CD4-positive, alpha-beta memory T cell (primary cell): ENCODE results near the gene ZNF317. TPM values are rescaled to one million over a fixed set of nuclear protein-coding genes. Genes with fewer than 3 reads are reported as not detected.
A peak's percentile ranks its signal among the peaks of the same experiment; 100 is the strongest.
"Not testable (repeated sequence)": the region's sequence is repeated elsewhere in the genome, so short reads cannot be mapped to it uniquely, and the experiment has no call there.

ENCODE experiments used
- CTCF ChIA-PET: fragments of 350-600 bp; sonication (Branson Sonifier 250); formaldehyde crosslinking; loops from one replicate; lab custom pipeline; 2021; ENCODE audit warnings: inconsistent platforms; ENCODE audit not compliant: partially characterized antibody; lab: Charles Lee
- POLR2A ChIA-PET: fragments of 350-600 bp; sonication (Branson Sonifier 250); formaldehyde crosslinking; loops from one replicate; lab custom pipeline; 2021; ENCODE audit not compliant: partially characterized antibody; lab: Charles Lee
- DNase-seq, 5 donors: peaks; one replicate each; pipeline versions ENCODE4 v3.0.0 to v3.0.0-alpha.2; 2020 to 2022; ENCODE audit warnings: mixed read lengths in 1 of 5
- H3K27ac ChIP-seq: one replicate; pipeline ENCODE4 v1.7.0; 2013; ENCODE audit warnings: low read depth, low read length
- H3K27me3 ChIP-seq: 2 replicates; pipeline ENCODE4 v1.7.0; 2013; ENCODE audit warnings: mild to moderate bottlenecking, low read length, moderate library complexity; ENCODE audit not compliant: insufficient read depth
- H3K36me3 ChIP-seq: 2 replicates; pipeline ENCODE4 v1.7.0; 2013; ENCODE audit warnings: mild to moderate bottlenecking, low read length, moderate library complexity; ENCODE audit not compliant: insufficient read depth
- H3K4me1 ChIP-seq: 2 replicates; pipeline ENCODE4 v1.7.0; 2013; ENCODE audit warnings: mild to moderate bottlenecking, low read length, moderate library complexity; ENCODE audit not compliant: insufficient read depth
- H3K4me3 ChIP-seq, 2 donors: one replicate each; pipeline ENCODE4 v1.7.0; 2013; ENCODE audit warnings: low read length in 2 of 2, mild to moderate bottlenecking in 1 of 2
- H3K9me3 ChIP-seq, 2 donors: one replicate each; pipeline ENCODE4 v1.7.0; 2013; ENCODE audit warnings: low read length in 2 of 2, control low read depth in 1 of 2; ENCODE audit not compliant: control insufficient read depth in 1 of 2
- H3K27ac Mint-ChIP-seq, 7 donors: one replicate each; pipeline ENCODE4 v1.8.0; 2020 to 2021; ENCODE audit warnings: mixed read lengths in 7 of 7, mild to moderate bottlenecking in 6 of 7, inconsistent platforms in 3 of 7, moderate library complexity in 3 of 7
- H3K27me3 Mint-ChIP-seq, 2 donors: one replicate each; pipeline ENCODE4 v1.8.0; 2020 to 2021; ENCODE audit warnings: mixed read lengths in 2 of 2
- H3K36me3 Mint-ChIP-seq, 2 donors: one replicate each; pipeline ENCODE4 v1.8.0; 2020 to 2021; ENCODE audit warnings: mixed read lengths in 2 of 2, inconsistent platforms in 1 of 2, mild to moderate bottlenecking in 1 of 2
- H3K4me1 Mint-ChIP-seq, 4 donors: one replicate each; pipeline ENCODE4 v1.8.0; 2020 to 2021; ENCODE audit warnings: mixed read lengths in 4 of 4, mild to moderate bottlenecking in 1 of 4
- H3K4me3 Mint-ChIP-seq, 8 donors: one replicate each; pipeline ENCODE4 v1.8.0; 2020 to 2021; ENCODE audit warnings: mixed read lengths in 8 of 8, mild to moderate bottlenecking in 7 of 8, moderate library complexity in 6 of 8, inconsistent platforms in 3 of 8
- H3K9me3 Mint-ChIP-seq, 8 donors: one replicate each; pipeline ENCODE4 v1.8.0; 2020 to 2021; ENCODE audit warnings: mixed read lengths in 8 of 8, mild to moderate bottlenecking in 5 of 8, inconsistent platforms in 3 of 8, moderate library complexity in 1 of 8
- intact Hi-C: fragments of 100-400 bp; cut with micrococcal nuclease; formaldehyde crosslinking; loops from one replicate; pipeline ENCODE4 v1.15.1; 2023
- polyA plus RNA-seq, 2 donors: library from polyadenylated mRNA; unstranded; fragments of 300-500 nt; fragmentation: Illumina TruSeq; gene quantifications; one replicate each; pipeline ENCODE4 v1.2.3, GENCODE V29; 2021
- total RNA-seq, 2 experiments: library from RNA; stranded (reverse); gene quantifications; one replicate each; pipeline ENCODE4 v1.2.3, GENCODE V29; 2021

Gene ZNF317
- total and polyA plus RNA-seq, 4 experiments from 2014 or later = 25.1 to 52.4 (median 50.8) TPM

DNA sequence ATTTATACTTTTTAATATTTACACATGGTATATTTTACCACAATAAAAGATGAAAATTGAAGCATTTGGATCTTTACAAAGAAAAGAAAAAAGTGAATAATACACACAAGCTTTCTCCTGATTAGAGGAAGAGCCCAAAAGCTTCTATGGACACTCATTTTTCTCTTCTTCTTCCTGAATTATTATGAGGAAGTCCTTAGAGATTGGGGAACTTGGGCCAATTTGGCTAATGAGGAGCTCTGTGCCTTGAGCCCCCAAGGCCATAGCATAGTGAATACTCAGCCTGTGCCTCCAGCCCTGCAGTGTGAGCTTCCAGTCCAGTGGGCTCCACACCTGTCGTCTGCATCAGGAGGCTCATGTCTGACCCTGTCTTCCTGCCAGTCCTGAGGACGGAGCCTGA is 57.8 kb downstream of the ZNF317 start:
- H3K36me3 Mint-ChIP-seq, H3K4me3 Mint-ChIP-seq, H3K36me3 ChIP-seq, H3K9me3 ChIP-seq, H3K27ac Mint-ChIP-seq, POLR2A ChIA-PET, CTCF ChIA-PET, H3K9me3 Mint-ChIP-seq, H3K27ac ChIP-seq, DNase-seq, H3K4me3 ChIP-seq, H3K4me1 Mint-ChIP-seq, H3K4me1 ChIP-seq, H3K27me3 ChIP-seq, intact Hi-C loops: not testable (repeated sequence)
- peaks cover 6 to 15% of the 10 kb centered on the region in 2 donors for H3K27me3 Mint-ChIP-seq

- Mint-ChIP-seq H3K27me3 (peaks cover 0 to 13% of the 10 kb centered on the region in 2 donors), H3K4me1 (peaks cover 0 to 9% (median 3%) of the 10 kb centered on the region in 4 donors), H3K4me3 (peak overlapping the region in 7 of 8 donors; percentile 6 to 62 (median 57)), H3K36me3 (no peaks in the 10 kb centered on the region), H3K27ac (no peak overlapping the region), H3K9me3 (no peaks in the 10 kb centered on the region)
- no peaks in the 10 kb centered on the region for H3K27me3 ChIP-seq
- no peak overlapping the region for H3K27ac ChIP-seq
- ChIA-PET POLR2A (interaction anchor here (0.8 kb wide), 1 partner anchor 230 kb away, joined by 3 read pairs; the partner anchor contains the start of gene ZNF266), CTCF (interaction anchor here (0.6 to 3.2 kb wide), 14 partner anchors 9 to 593 kb away, joined by 3 to 18 read pairs (median 4); partner anchors contain the start of genes ZNF121 and ZNF266)
- DNase-seq = peak; percentile 43 to 59 (median 52)
- no peak overlapping the region for H3K4me3 ChIP-seq
- no peaks in the 10 kb centered on the region for H3K36me3 ChIP-seq
- peaks cover 4% of the 10 kb centered on the region for H3K4me1 ChIP-seq
- intact Hi-C loops = loop anchor here (1.0 to 5.0 kb wide), 4 partner anchors 69 to 591 kb away; no protein-coding TSS in a partner anchor
- no peaks in the 10 kb centered on the region for H3K9me3 ChIP-seq
These were observed 65.4 kb downstream of the ZNF317 start for GRCh38 chr19:9205501-9206113.

Other genes with a start within 250 kb of the ZNF317 start
- not detected for gene MUC16, start 130.0 kb upstream of the ZNF317 start, total RNA-seq
- gene MUC16, start 130.0 kb upstream of the ZNF317 start, polyA plus RNA-seq = not detected
- gene OR1M1, start 53.3 kb upstream of the ZNF317 start, total RNA-seq = not detected
- gene OR1M1, start 53.3 kb upstream of the ZNF317 start, polyA plus RNA-seq = not detected
- not detected for gene OR7G2, start 32.9 kb upstream of the ZNF317 start, total RNA-seq
- not detected for gene OR7G2, start 32.9 kb upstream of the ZNF317 start, polyA plus RNA-seq
- not detected for gene OR7G1, start 24.6 kb upstream of the ZNF317 start, total RNA-seq
- not detected for gene OR7G1, start 24.6 kb upstream of the ZNF317 start, polyA plus RNA-seq
- gene OR7G3, start 13.4 kb upstream of the ZNF317 start, total RNA-seq = not detected
- gene OR7G3, start 13.4 kb upstream of the ZNF317 start, polyA plus RNA-seq = not detected
- not detected for gene OR7D2, start 38.6 kb downstream of the ZNF317 start, total RNA-seq
- under 1 TPM in 1 of 2 donors, not detected in 1; 0.15 TPM for gene OR7D2, start 38.6 kb downstream of the ZNF317 start, polyA plus RNA-seq
- gene OR7D4, start 79.2 kb downstream of the ZNF317 start, total RNA-seq = not detected
- not detected for gene OR7D4, start 79.2 kb downstream of the ZNF317 start, polyA plus RNA-seq
- not detected for gene OR7E24, start 110.5 kb downstream of the ZNF317 start, total RNA-seq
- not detected for gene OR7E24, start 110.5 kb downstream of the ZNF317 start, polyA plus RNA-seq
- 10 to 100 TPM; 20.9 to 22.1 TPM for gene ZNF699, start 169.4 kb downstream of the ZNF317 start, total RNA-seq
- gene ZNF699, start 169.4 kb downstream of the ZNF317 start, polyA plus RNA-seq = 10 to 100 TPM; 10.9 to 11.1 TPM
- 10 to 100 TPM; 47.4 to 53.5 TPM for gene ZNF559, start 183.8 kb downstream of the ZNF317 start, total RNA-seq
- 10 to 100 TPM; 30.1 to 38.5 TPM for gene ZNF559, start 183.8 kb downstream of the ZNF317 start, polyA plus RNA-seq
- gene ZNF177, start 222.6 kb downstream of the ZNF317 start, total RNA-seq = 1 to 10 TPM; 1.7 to 3.6 TPM
- under 1 TPM; 0.31 to 0.77 TPM for gene ZNF177, start 222.6 kb downstream of the ZNF317 start, polyA plus RNA-seq